ENCODE results near the gene UMODL1. TPM values are rescaled to one million over a fixed set of nuclear protein-coding genes. Genes with fewer than 3 reads are reported as not detected.

The UMODL1 gene
- total RNA-seq, 6 experiments from 2014 or later = 0.06 to 1.2 (median 0.75) TPM; not detected in 2

DNA sequence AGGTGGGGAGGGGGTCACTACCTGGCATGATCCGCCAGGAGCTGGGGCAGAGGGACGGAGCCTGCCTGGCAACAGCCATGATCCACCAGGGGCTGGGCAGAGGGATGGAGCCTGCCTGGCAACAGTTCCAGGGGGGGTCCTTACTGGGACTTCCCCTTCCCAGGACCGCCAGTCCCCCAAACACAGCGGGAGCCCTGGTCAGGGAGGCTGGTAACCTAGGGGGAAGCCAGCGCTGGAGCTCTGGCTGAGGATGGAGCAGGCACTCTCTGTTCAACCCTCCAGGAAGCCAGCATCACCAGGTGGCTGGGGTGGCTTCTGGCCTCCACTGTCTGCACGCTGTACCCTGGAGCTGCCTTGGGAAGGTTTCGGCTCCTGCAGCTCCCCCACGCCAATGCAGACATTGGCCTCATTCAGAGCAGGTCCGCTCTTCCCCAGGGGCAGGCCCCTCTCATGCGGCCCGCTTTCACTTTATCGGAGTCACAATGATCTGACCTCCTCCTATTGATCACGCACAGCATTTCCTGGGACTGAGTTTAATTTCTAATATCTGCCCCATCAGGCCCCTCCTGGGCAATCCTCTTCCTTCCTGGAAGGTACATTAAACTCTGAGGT, 79.5 kb downstream of the UMODL1 start:
- DNase-seq (peak in 1 of 3 donors; percentile 21), ATAC-seq (no peak)
- H3K9me3 ChIP-seq = no peaks in the 10 kb centered on the region
- no peaks in the 10 kb centered on the region for H3K36me3 ChIP-seq
- TF ChIP-seq CTCF (IDR thresholded peaks at IDR 0.05) (no peak), POLR2A (IDR thresholded peaks at IDR 0.05) (no peak)
- H3K4me1 ChIP-seq = no peaks in the 10 kb centered on the region
- H3K27me3 ChIP-seq = no peaks in the 10 kb centered on the region
- H3K27ac ChIP-seq = no peak overlapping the region
- H3K4me3 ChIP-seq = no peak overlapping the region
- intact Hi-C loops (cut with DNase I) = no loop called here
- WGBS (ENCODE audit: insufficient coverage, low coverage, low lambda C conversion rate, missing lambda C conversion rate) = no CpG with 5 or more reads among the region's 13 CpGs

DNA sequence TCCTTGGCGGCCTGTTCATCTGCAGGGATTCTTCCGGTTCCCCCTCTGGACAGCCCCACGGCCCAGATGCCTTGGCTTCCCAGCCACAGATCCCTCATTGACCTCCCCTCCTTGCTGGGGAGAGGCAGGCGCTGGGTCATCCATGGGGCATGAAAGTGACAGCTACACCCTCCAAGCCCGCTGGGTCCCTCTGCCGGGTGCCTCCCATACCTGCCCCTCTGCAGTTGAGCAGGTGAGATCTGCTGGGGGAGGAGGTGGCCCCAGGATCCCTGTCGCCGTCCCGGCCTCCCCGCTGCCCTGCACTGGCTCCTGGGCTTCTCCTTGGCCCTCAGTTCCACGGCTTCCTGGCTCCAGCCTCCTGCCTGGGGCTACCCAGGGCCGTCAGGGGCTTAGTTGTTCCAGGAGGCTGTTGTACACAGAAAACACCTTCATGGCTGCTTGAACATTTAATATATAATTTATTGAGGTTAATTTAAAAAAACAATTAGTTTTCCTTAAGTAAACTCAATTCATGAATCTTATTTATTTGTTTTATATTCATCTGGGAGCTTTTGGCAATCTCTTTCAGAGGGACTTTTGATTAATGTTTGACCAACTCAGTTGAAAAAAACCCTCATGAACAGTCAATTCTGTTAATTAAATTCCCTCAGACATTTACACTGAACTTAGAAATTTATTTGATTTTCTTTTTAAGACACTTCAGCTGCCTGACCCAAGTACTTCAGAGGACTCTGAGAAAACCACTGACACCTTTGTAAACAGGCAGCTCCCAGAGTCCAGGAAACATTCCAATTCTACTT, 80.2 kb downstream of the UMODL1 start:
- Histone ChIP-seq H3K27me3 (no peaks in the 10 kb centered on the region), H3K4me1 (no peaks in the 10 kb centered on the region), H3K36me3 (no peaks in the 10 kb centered on the region), H3K4me3 (no peak overlapping the region), H3K9me3 (no peaks in the 10 kb centered on the region), H3K27ac (no peak overlapping the region)
- intact Hi-C loops (cut with DNase I) = no loop called here
- DNase-seq (peak in 1 of 3 donors; percentile 37), ATAC-seq (no peak)
- 66% methylated on average over 9 of the region's 12 CpGs for WGBS (ENCODE audit: insufficient coverage, low coverage, low lambda C conversion rate, missing lambda C conversion rate)
- TF ChIP-seq POLR2A (IDR thresholded peaks at IDR 0.05) (no peak), CTCF (IDR thresholded peaks at IDR 0.05) (no peak)

DNA sequence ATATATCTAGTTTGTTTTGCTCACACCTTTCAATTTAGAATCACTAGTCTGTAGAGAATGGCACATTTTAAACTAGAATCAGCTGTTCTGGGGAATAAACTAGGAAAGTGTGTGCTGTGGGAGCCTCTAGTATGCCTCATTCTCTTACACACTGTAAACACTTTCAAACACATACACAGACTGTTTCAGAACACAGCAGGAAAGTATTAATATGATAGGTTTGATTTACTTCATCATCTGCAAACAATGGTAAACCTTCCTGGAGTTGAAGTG, 80.8 kb downstream of the UMODL1 start:
- TF ChIP-seq CTCF (IDR thresholded peaks at IDR 0.05) (no peak), POLR2A (IDR thresholded peaks at IDR 0.05) (no peak)
- ATAC-seq (no peak), DNase-seq (no peak)
- no peak overlapping the region for H3K27ac ChIP-seq
- H3K27me3 ChIP-seq = no peaks in the 10 kb centered on the region
- no peaks in the 10 kb centered on the region for H3K36me3 ChIP-seq
- intact Hi-C loops (cut with DNase I) = no loop called here
- no peaks in the 10 kb centered on the region for H3K9me3 ChIP-seq
- H3K4me1 ChIP-seq = no peaks in the 10 kb centered on the region
- H3K4me3 ChIP-seq = no peak overlapping the region

GRCh38 chr21:42153046-42153686, 82.0 kb downstream of the UMODL1 start:
- H3K27ac ChIP-seq = no peak overlapping the region
- no peak for ATAC-seq
- TF ChIP-seq POLR2A (IDR thresholded peaks at IDR 0.05) (no peak), CTCF (IDR thresholded peaks at IDR 0.05) (no peak)
- DNase-seq = peak in 1 of 3 donors; percentile 33
- intact Hi-C loops (cut with DNase I) = no loop called here
- H3K4me3 ChIP-seq = no peak overlapping the region
- no peaks in the 10 kb centered on the region for H3K4me1 ChIP-seq
- H3K9me3 ChIP-seq = no peaks in the 10 kb centered on the region
- H3K27me3 ChIP-seq = no peaks in the 10 kb centered on the region
- no peaks in the 10 kb centered on the region for H3K36me3 ChIP-seq
- 100% methylated on average over 3 of the region's 15 CpGs for WGBS (ENCODE audit: insufficient coverage, low coverage, low lambda C conversion rate, missing lambda C conversion rate)
